Measurements from ENCODE around the gene PTOV1.
A peak's percentile ranks its signal among the peaks of the same experiment; 100 is the strongest.

The PTOV1 gene

DNA sequence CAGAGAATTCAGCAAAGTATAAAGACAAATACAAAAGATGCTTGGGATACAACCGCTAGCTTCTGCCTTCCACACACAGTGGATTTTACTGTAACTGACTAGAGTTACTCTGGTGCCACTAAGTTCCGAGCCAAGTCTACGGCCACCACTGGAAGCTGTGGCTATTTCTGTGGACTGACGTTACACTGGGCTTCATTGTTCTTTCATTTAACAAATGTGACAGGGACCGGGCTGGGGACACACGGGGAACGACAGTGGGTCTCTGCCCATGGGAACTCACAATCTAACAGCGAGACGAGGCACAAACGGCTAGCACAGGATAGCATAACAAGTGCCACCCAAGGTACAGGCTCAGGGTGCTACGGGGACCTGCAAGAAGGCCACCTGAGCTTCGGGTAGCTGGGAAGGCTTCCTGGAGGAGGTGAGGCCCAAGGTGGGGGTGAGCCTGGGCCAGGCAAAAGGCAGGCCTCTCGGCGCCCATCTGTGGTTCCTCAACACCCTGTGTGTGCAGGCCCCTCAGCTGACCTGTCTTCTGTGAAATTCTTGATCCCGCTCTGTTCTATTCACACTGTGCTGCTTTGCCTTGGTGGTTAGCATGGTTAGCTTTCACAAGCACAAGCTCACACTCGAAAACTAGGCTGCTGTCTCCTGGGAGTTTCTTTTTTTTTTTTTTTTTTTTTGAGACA, 56.1 kb downstream of the PTOV1 start:
- H3K4me1 ChIP-seq = peaks cover 73 to 92% (median 86%) of the 10 kb centered on the region in 10 experiments
- peak overlapping the region in 2 of 11 experiments; percentile 18 to 22; a peak in 1 of 22 replicates for H3K27ac ChIP-seq
- peaks cover 34 to 65% (median 59%) of the 10 kb centered on the region in 11 experiments for H3K36me3 ChIP-seq
- H4K20me1 ChIP-seq = peaks cover 0 to 87% (median 70%) of the 10 kb centered on the region in 11 experiments; a peak in 21 of 22 replicates
- TF ChIP-seq Cebpa-rat (IDR thresholded peaks at IDR 0.05) = no peak
- H3K4me3 ChIP-seq = no peak overlapping the region
- H3K4me2 ChIP-seq = peak overlapping the region; percentile 33 to 90 (median 50); a peak in 18 of 22 replicates
- no peaks in the 10 kb centered on the region for H3K9me3 ChIP-seq (replicated peaks in 1 of 11)
- H3K9ac ChIP-seq = peak overlapping the region in 3 of 11 experiments; percentile 33 to 34 (median 33); a peak in 3 of 22 replicates
- H3K27me3 ChIP-seq = no peaks in the 10 kb centered on the region

DNA sequence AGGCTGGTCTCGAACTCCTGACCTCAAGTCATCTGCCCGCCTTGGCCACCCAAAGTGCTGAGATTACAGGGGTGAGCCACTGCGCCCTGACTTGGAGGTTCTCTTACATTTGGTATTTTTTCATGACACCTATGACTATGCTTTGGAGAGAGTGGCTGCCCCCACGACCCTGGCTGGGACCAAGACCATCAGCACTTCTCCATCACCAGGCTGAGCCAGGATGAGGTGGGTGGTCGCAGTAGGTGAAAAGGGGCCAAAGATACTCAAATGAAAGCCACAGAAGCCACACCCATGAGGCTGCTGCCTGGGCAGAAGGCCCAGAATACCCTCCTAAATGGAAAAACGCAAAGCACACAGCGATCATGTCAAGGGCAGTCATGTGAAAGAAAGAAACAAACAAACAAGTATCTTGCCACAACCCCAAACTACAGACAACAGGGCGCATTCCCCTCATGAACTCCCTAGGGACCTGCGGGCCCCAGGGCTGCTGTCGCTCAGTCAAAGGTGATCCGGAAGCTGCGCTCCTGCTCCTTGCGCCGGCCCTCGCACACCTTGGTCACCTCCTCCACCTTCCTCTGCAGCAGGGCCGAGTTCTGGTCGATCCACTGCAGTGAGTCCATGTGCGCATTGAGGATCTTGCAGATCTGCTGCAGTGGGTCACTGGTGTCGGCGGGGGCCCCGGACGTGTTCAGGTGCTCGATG, 56.9 kb downstream of the PTOV1 start:
- H3K4me1 ChIP-seq = peaks cover 76 to 100% (median 95%) of the 10 kb centered on the region in 10 experiments
- no peaks in the 10 kb centered on the region for H3K27me3 ChIP-seq
- no peak overlapping the region; a peak in 1 of 22 replicates for H3K27ac ChIP-seq
- H3K9me3 ChIP-seq (replicated peaks in 1 of 11) = no peaks in the 10 kb centered on the region
- no peak overlapping the region for H3K4me3 ChIP-seq
- H4K20me1 ChIP-seq = peaks cover 0 to 94% (median 78%) of the 10 kb centered on the region in 11 experiments; a peak in 21 of 22 replicates
- H3K4me2 ChIP-seq = peak overlapping the region; percentile 24 to 90 (median 47); a peak in 19 of 22 replicates
- H3K36me3 ChIP-seq = peaks cover 41 to 74% (median 67%) of the 10 kb centered on the region in 11 experiments
- TF ChIP-seq Cebpa-rat (IDR thresholded peaks at IDR 0.05) = no peak
- H3K9ac ChIP-seq = no peak overlapping the region

DNA sequence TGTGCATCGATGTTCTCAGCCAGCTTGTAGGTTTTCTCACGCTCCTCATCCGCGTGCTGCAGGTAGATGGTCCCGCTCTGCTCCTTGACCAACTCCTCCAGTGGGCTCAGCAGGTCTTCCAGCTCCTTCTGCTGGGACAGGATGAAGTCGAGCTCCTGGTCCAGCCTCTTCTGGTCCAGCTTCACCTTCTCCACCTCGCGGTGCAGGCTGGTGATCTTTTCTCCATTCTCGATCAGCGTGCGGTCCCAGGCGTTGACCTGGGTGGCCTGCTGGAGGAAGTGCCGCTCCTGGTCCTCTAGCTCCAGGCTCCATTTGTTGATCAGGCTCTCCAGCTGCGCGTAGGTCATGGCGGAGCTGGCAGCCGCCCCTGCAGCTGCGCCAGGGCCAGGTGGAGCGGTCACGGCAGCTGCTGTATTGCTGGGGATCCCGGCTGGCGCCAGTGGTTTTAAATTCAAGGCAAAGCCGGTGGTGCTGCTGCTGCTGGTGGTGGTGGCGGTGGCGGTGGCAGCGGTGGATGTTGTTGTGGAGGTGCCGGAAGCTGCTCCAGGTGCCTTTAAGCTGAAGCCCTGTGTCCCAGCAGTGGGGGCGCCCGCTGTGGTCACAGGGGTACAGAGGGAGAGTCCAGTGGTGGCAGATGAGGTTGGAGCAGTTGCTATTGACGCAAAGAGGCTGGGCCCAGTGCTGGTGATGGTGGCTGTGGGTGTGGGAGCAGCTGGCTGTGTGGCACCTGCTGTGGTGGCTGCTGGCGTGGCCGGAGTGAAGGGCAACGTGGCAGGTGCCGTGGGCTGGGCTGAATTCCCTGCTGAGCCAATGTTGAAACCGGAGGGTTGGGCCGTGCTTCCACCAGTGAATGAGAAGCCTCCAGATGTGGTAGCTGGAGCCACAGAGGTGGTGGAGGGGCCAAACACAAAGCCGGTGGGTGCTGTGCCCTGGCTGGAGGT, 57.8 kb downstream of the PTOV1 start:
- no peak overlapping the region for H3K4me3 ChIP-seq
- H3K9me3 ChIP-seq (replicated peaks in 1 of 11) = no peaks in the 10 kb centered on the region
- H3K4me2 ChIP-seq = peak overlapping the region; percentile 24 to 96 (median 47); a peak in 16 of 22 replicates
- peak overlapping the region in 1 of 11 experiments; percentile 75; a peak in 1 of 22 replicates for H3K27ac ChIP-seq
- no peaks in the 10 kb centered on the region for H3K27me3 ChIP-seq
- H3K9ac ChIP-seq = no peak overlapping the region
- no peak for TF ChIP-seq Cebpa-rat (IDR thresholded peaks at IDR 0.05)
- peaks cover 50 to 82% (median 76%) of the 10 kb centered on the region in 11 experiments for H3K36me3 ChIP-seq
- peaks cover 76 to 100% (median 96%) of the 10 kb centered on the region in 10 experiments for H3K4me1 ChIP-seq
- peaks cover 0 to 95% (median 87%) of the 10 kb centered on the region in 11 experiments; a peak in 21 of 22 replicates for H4K20me1 ChIP-seq

DNA sequence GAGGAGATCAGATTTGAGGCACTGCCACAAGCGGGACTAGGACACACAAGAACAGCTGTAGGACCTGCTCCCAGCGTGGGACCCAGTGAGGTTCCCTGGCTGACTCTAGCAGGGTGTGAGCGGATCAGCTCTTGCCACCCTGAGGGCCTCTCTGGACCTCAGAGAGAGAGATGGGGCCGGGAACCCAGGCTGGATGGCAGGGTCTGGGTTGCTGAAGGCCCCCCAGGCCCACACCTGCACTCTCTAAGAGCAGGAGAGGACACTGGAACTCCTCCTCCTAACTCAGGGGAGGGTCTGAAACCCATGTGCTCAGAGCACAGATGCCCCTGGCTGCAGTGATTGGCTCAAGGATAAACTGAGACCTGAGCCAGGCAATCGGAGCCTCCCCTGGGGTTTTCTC, 59.2 kb downstream of the PTOV1 start:
- Histone ChIP-seq H3K9ac (peak overlapping the region in 8 of 11 experiments; percentile 6 to 69 (median 24); a peak in 5 of 22 replicates), H4K20me1 (peaks cover 3 to 100% (median 99%) of the 10 kb centered on the region in 11 experiments; a peak in 21 of 22 replicates), H3K27me3 (no peaks in the 10 kb centered on the region), H3K4me2 (peak overlapping the region in 4 of 11 experiments; percentile 9 to 96 (median 73); a peak in 7 of 22 replicates), H3K4me3 (no peak overlapping the region), H3K4me1 (peaks cover 61 to 100% (median 85%) of the 10 kb centered on the region in 10 experiments), H3K27ac (peak overlapping the region in 9 of 11 experiments; percentile 3 to 87 (median 74); a peak in 13 of 22 replicates), H3K9me3 (replicated peaks in 1 of 11) (no peaks in the 10 kb centered on the region), H3K36me3 (peaks cover 63 to 97% (median 90%) of the 10 kb centered on the region in 11 experiments)
- no peak for TF ChIP-seq Cebpa-rat (IDR thresholded peaks at IDR 0.05)
